ENCODE data around the gene SH3BP1. TPM values are rescaled to one million over a fixed set of nuclear protein-coding genes. Genes with fewer than 3 reads are reported as not detected.

Gene SH3BP1
- total and polyA plus RNA-seq, 2 of the 4 experiments (the other 2 are of a cell fraction): 8.8 to 33.3 TPM

DNA sequence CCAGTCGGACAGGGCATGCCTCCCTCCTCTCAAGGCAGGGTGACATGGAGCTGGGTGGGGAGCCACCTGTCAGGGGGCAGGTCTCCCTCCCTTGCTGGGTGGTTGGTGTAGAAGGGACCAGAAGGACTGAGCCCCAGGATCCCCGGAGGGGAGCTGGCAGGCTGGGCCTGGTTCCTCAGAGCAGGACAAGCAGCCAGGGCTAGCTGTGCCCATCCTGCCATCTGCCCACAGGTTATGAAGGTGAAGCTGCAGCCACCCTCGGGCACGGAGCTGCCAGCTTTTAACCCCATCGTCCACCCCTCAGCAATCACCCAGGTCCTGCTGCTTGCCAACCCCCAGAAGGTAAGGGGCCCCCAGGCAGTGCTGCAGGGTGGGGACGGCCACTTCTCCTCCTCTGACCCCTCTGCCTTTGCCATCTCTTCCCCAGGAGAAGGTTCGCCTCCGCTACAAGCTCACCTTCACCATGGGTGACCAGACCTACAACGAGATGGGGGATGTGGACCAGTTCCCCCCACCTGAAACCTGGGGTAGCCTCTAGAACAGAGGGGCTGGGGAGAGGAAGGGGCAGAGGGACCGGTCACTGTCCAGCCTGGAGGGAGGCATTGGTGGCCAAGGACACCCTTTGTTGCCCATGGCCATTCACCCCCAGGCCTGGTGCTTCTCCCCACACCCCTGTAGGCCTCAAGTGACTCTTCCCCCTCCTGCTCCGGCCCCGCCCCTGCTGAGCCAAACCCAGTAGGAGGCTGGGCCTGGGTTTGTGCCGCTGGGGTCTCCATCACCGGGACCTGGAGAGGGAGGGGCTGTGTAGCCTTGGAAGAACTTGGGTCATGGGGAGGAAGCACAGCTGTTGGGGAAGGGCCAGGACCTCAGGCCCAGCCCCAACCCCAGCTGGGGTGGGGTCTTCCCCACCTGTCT lies 7.0 kb upstream of the SH3BP1 start:
- H3K9me3 ChIP-seq (ENCODE audit: control insufficient read depth, insufficient read depth, low read length): no peaks in the 10 kb centered on the region
- H2BK120ac ChIP-seq (ENCODE audit: low read depth, low read length): peak overlapping the region; percentile 83
- peaks cover 30% of the 10 kb centered on the region; the same call in 1 of the 2 replicates for H3K36me3 ChIP-seq (ENCODE audit: control insufficient read depth, insufficient read depth, low read length)
- no peaks in the 10 kb centered on the region for H3K27me3 ChIP-seq (ENCODE audit: control insufficient read depth, insufficient read depth, low read length)
- DNase-seq (no peak), ATAC-seq (ENCODE audit: low read depth) (no peak)
- TF ChIP-seq BHLHE40 (IDR thresholded peaks at IDR 0.05; ENCODE audit: low read depth, low read length) (no peak), POLR2A (IDR thresholded peaks at IDR 0.05; ENCODE audit: low read depth, low read length) (no peak), RAD21 (IDR thresholded peaks at IDR 0.05; ENCODE audit: low read length) (no peak), MXI1 (IDR thresholded peaks at IDR 0.05; ENCODE audit: borderline replicate concordance, low read depth, low read length) (no peak), NFE2L2 (IDR thresholded peaks at IDR 0.05; ENCODE audit: low read depth, low read length) (no peak), CTCF (conservative IDR thresholded peaks at IDR 0.05; ENCODE audit: low read depth, low read length) (no peak), CHD1 (IDR thresholded peaks at IDR 0.05; ENCODE audit: low read depth, low read length) (no peak), MAZ (IDR thresholded peaks at IDR 0.05; ENCODE audit: borderline replicate concordance, low read depth, low read length) (no peak)
- TF ChIP-seq, protein P1, sequence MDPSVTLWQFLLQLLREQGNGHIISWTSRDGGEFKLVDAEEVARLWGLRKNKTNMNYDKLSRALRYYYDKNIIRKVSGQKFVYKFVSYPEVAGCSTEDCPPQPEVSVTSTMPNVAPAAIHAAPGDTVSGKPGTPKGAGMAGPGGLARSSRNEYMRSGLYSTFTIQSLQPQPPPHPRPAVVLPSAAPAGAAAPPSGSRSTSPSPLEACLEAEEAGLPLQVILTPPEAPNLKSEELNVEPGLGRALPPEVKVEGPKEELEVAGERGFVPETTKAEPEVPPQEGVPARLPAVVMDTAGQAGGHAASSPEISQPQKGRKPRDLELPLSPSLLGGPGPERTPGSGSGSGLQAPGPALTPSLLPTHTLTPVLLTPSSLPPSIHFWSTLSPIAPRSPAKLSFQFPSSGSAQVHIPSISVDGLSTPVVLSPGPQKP (IDR thresholded peaks at IDR 0.05; ENCODE audit: borderline replicate concordance, low read depth, low read length): no peak
- TF ChIP-seq, protein P2, sequence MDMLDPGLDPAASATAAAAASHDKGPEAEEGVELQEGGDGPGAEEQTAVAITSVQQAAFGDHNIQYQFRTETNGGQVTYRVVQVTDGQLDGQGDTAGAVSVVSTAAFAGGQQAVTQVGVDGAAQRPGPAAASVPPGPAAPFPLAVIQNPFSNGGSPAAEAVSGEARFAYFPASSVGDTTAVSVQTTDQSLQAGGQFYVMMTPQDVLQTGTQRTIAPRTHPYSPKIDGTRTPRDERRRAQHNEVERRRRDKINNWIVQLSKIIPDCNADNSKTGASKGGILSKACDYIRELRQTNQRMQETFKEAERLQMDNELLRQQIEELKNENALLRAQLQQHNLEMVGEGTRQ (IDR thresholded peaks at IDR 0.05; ENCODE audit: low read depth, low read length): no peak
- peak overlapping the region; percentile 81; the same call in 1 of the 2 replicates for H3K18ac ChIP-seq (ENCODE audit: low read depth, low read length)
- peak overlapping the region; percentile 91 for H4K5ac ChIP-seq (ENCODE audit: low read depth, low read length)
- peaks cover 19% of the 10 kb centered on the region for H3K9me1 ChIP-seq (ENCODE audit: insufficient read depth, low read length)
- H3K4me1 ChIP-seq (ENCODE audit: control insufficient read depth, insufficient read depth, low read length): peaks cover 37% of the 10 kb centered on the region
- peak overlapping the region; percentile 89 for H2BK5ac ChIP-seq (ENCODE audit: low read depth, low read length, poor library complexity, severe bottlenecking)
- in situ Hi-C loops (cut with MboI; ENCODE audit: low sequenced_read_pairs) (no loop called here), intact Hi-C loops (cut with micrococcal nuclease) (no loop called here), dilution Hi-C loops (cut with HindIII; ENCODE audit: low sequenced_read_pairs, unreplicated experiment) (no loop called here)
- H3K79me1 ChIP-seq (ENCODE audit: low read depth in 1 of 2, low read length in 2 of 2): peaks cover 0 to 36% of the 10 kb centered on the region in 2 experiments; a peak in 2 of 4 replicates
- CTCF ChIA-PET: interaction anchor here (0.5 to 3.0 kb wide), 5 partner anchors 11 to 62 kb away, joined by 3 to 12 read pairs (median 4); no protein-coding TSS in a partner anchor
- H4K8ac ChIP-seq (ENCODE audit: low read depth in 2 of 2, low read length in 2 of 2): peak overlapping the region; percentile 84 to 99
- peak overlapping the region; percentile 97 for H2AK9ac ChIP-seq (replicated peaks; ENCODE audit: low read depth, low read length, poor library complexity)
- peak overlapping the region; percentile 84 for H2AK5ac ChIP-seq (ENCODE audit: low read depth, low read length)
- H2AFZ ChIP-seq (replicated peaks; ENCODE audit: low read length, poor library complexity): peak overlapping the region; percentile 52
- peak overlapping the region; percentile 79; the same call in 1 of the 2 replicates for H2BK20ac ChIP-seq (ENCODE audit: low read depth, low read length)
- H3K27ac ChIP-seq (ENCODE audit: insufficient read depth, low read length): peak overlapping the region; percentile 97
- no peak overlapping the region for H3K9ac ChIP-seq (ENCODE audit: low read depth, low read length)
- WGBS, 2 experiments (ENCODE audit: extremely low coverage in 2 of 2, insufficient read length in 1 of 2): 100% methylated on average over 1 of the region's 14 CpGs; no CpG with 5 or more reads in 1 of the 2 experiments
- H3K56ac ChIP-seq (ENCODE audit: extremely low read depth, insufficient read depth, low read length): no peak overlapping the region
- no peak overlapping the region for H3K4me3 ChIP-seq (ENCODE audit: insufficient read depth, low read depth, low read length)
- peak overlapping the region; percentile 59; the same call in 1 of the 3 replicates for H2BK15ac ChIP-seq (ENCODE audit: low read depth, low read length)
- no peak overlapping the region for H3K23ac ChIP-seq (ENCODE audit: low read depth, low read length)
- peak overlapping the region; percentile 79; the same call in 1 of the 2 replicates for H3K14ac ChIP-seq (replicated peaks; ENCODE audit: low read depth, low read length)
- TSS peak; percentile 73 for BruUV-seq (replicated peaks)
- POLR2A ChIA-PET (ENCODE audit: unreplicated experiment): no interaction called here
- H3K4ac ChIP-seq (ENCODE audit: low read depth, low read length): peak overlapping the region; percentile 96
- H4K91ac ChIP-seq (ENCODE audit: insufficient read depth, low read depth, low read length): peak overlapping the region; percentile 75
- no peaks in the 10 kb centered on the region for H4K20me1 ChIP-seq (ENCODE audit: insufficient read depth, low read length)
- no peak overlapping the region for H3K4me2 ChIP-seq (ENCODE audit: low read depth, low read length)

All from IMR-90 (cell line).